SU-DHL-6 (cell line): ENCODE results near the gene ITIH5.

Experiments used
- H2AFZ ChIP-seq: fragments of 200-600 bp; sonication (generic); 2 replicates; pipeline ENCODE4 v1.6.1; 2014; ENCODE audit warnings: low read depth, mild to moderate bottlenecking, moderate library complexity, mixed read lengths, antibody characterized with exemption, low read length; ENCODE audit not compliant: severe bottlenecking
- H3F3A ChIP-seq: fragments of 200-600 bp; shearing (Covaris generic); 2 replicates; pipeline ENCODE4 v1.6.0; 2016; ENCODE audit warnings: antibody characterized with exemption, mild to moderate bottlenecking; ENCODE audit not compliant: insufficient read depth
- H3K27ac ChIP-seq: fragments of 200-600 bp; sonication (generic); 2 replicates; pipeline ENCODE4 v1.5.1; 2016; ENCODE audit warnings: low read depth, mild to moderate bottlenecking, low read length, moderate library complexity, mixed read lengths
- H3K27me3 ChIP-seq: fragments of 200-600 bp; sonication (generic), shearing (Covaris generic); 2 replicates; pipeline ENCODE4 v1.6.0; 2014; ENCODE audit warnings: mild to moderate bottlenecking, low read length
- H3K36me3 ChIP-seq: fragments of 200-600 bp; sonication (generic); 2 replicates; pipeline ENCODE4 v1.6.1; 2014; ENCODE audit warnings: mild to moderate bottlenecking, low read length, mixed read lengths
- H3K4me2 ChIP-seq: fragments of 300-600, 200-600 bp; shearing (Covaris generic), sonication (generic); 2 replicates; pipeline ENCODE4 v1.6.0; 2014; ENCODE audit warnings: low read length, low read depth, mild to moderate bottlenecking; ENCODE audit not compliant: poor library complexity, severe bottlenecking
- H3K4me3 ChIP-seq: fragments of 200-600 bp; sonication (generic); 2 replicates; pipeline ENCODE4 v1.5.1; 2014; ENCODE audit warnings: antibody characterized with exemption, low read length, mild to moderate bottlenecking, mixed read lengths; ENCODE audit not compliant: insufficient read depth, poor library complexity, severe bottlenecking
- H3K79me2 ChIP-seq: fragments of 200-600 bp; sonication (generic); 2 replicates; pipeline ENCODE4 v1.6.1; 2014; ENCODE audit warnings: mild to moderate bottlenecking, low read length, moderate library complexity; ENCODE audit not compliant: insufficient read depth
- H3K9ac ChIP-seq: fragments of 200-600 bp; sonication (generic); 2 replicates; pipeline ENCODE4 v1.7.0; 2014; ENCODE audit warnings: mild to moderate bottlenecking, low read length
- H3K9me2 ChIP-seq: fragments of 200-600 bp; sonication (generic); replicated peaks from 2 replicates; pipeline ENCODE4 v1.6.1; 2014; ENCODE audit warnings: low read length; ENCODE audit not compliant: insufficient read depth
- H3K9me3 ChIP-seq: fragments of 200-600 bp; sonication (generic); 2 replicates; pipeline ENCODE4 v1.6.1; 2014; ENCODE audit warnings: low read length, mixed read lengths; ENCODE audit not compliant: insufficient read depth
- H4K20me1 ChIP-seq: fragments of 200-600 bp; sonication (generic); 2 replicates; pipeline ENCODE4 v1.6.1; 2014; ENCODE audit warnings: low read depth, mild to moderate bottlenecking, antibody characterized with exemption, low read length, moderate library complexity, mixed read lengths
- EZH2phosphoT487 ChIP-seq: fragments of 200-600 bp; sonication (generic), shearing (Covaris generic); conservative IDR thresholded peaks from 2 replicates; pipeline ENCODE4 v1.6.1; 2018; ENCODE audit warnings: mild to moderate bottlenecking, antibody characterized with exemption, low read length, moderate library complexity, mixed read lengths
- TF ChIP-seq, protein P1 (sequence below): fragments of 200-600 bp; sonication (generic); IDR thresholded peaks from one replicate; pipeline ENCODE4 v1.5.1; 2017; ENCODE audit warnings: antibody characterized with exemption, mild to moderate bottlenecking, low read length, moderate library complexity; ENCODE audit not compliant: insufficient read depth, poor library complexity, severe bottlenecking

ITIH5 gene

GRCh38 chr10:7537126-7537525, 129.6 kb downstream of the ITIH5 start:
- Histone ChIP-seq H3K27me3 (no peaks in the 10 kb centered on the region), H3K27ac (no peak overlapping the region), H3K9me2 (no peaks in the 10 kb centered on the region), H3F3A (no peaks in the 10 kb centered on the region), H4K20me1 (no peaks in the 10 kb centered on the region), H3K4me3 (no peak overlapping the region), H3K36me3 (no peaks in the 10 kb centered on the region), H3K9ac (no peak overlapping the region), H3K4me2 (no peak overlapping the region), H3K9me3 (no peaks in the 10 kb centered on the region), H3K79me2 (no peaks in the 10 kb centered on the region), H2AFZ (no peak overlapping the region)
- TF ChIP-seq, protein P1, sequence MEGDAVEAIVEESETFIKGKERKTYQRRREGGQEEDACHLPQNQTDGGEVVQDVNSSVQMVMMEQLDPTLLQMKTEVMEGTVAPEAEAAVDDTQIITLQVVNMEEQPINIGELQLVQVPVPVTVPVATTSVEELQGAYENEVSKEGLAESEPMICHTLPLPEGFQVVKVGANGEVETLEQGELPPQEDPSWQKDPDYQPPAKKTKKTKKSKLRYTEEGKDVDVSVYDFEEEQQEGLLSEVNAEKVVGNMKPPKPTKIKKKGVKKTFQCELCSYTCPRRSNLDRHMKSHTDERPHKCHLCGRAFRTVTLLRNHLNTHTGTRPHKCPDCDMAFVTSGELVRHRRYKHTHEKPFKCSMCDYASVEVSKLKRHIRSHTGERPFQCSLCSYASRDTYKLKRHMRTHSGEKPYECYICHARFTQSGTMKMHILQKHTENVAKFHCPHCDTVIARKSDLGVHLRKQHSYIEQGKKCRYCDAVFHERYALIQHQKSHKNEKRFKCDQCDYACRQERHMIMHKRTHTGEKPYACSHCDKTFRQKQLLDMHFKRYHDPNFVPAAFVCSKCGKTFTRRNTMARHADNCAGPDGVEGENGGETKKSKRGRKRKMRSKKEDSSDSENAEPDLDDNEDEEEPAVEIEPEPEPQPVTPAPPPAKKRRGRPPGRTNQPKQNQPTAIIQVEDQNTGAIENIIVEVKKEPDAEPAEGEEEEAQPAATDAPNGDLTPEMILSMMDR: no peak
- no peak for TF ChIP-seq EZH2phosphoT487

GRCh38 chr10:7534480-7534852, 132.3 kb downstream of the ITIH5 start:
- Histone ChIP-seq H3K27ac (no peak overlapping the region), H3K36me3 (no peaks in the 10 kb centered on the region), H3K27me3 (no peaks in the 10 kb centered on the region), H3F3A (no peaks in the 10 kb centered on the region), H3K9me2 (no peaks in the 10 kb centered on the region), H3K79me2 (no peaks in the 10 kb centered on the region), H3K4me3 (no peak overlapping the region), H3K4me2 (no peak overlapping the region), H3K9me3 (no peaks in the 10 kb centered on the region), H3K9ac (no peak overlapping the region), H4K20me1 (no peaks in the 10 kb centered on the region), H2AFZ (no peak overlapping the region)
- TF ChIP-seq, protein P1: no peak
- no peak for TF ChIP-seq EZH2phosphoT487

GRCh38 chr10:7533657-7534479, 132.9 kb downstream of the ITIH5 start:
- Histone ChIP-seq H3K9me2 (no peaks in the 10 kb centered on the region), H3K36me3 (no peaks in the 10 kb centered on the region), H3K4me3 (no peak overlapping the region), H3K27ac (no peak overlapping the region), H2AFZ (no peak overlapping the region), H3K79me2 (no peaks in the 10 kb centered on the region), H3F3A (no peaks in the 10 kb centered on the region), H4K20me1 (no peaks in the 10 kb centered on the region), H3K27me3 (no peaks in the 10 kb centered on the region), H3K9ac (no peak overlapping the region), H3K4me2 (no peak overlapping the region), H3K9me3 (no peaks in the 10 kb centered on the region)
- TF ChIP-seq EZH2phosphoT487: no peak
- TF ChIP-seq, protein P1: no peak
